ENCODE data around the gene CHI3L1.

DNA sequence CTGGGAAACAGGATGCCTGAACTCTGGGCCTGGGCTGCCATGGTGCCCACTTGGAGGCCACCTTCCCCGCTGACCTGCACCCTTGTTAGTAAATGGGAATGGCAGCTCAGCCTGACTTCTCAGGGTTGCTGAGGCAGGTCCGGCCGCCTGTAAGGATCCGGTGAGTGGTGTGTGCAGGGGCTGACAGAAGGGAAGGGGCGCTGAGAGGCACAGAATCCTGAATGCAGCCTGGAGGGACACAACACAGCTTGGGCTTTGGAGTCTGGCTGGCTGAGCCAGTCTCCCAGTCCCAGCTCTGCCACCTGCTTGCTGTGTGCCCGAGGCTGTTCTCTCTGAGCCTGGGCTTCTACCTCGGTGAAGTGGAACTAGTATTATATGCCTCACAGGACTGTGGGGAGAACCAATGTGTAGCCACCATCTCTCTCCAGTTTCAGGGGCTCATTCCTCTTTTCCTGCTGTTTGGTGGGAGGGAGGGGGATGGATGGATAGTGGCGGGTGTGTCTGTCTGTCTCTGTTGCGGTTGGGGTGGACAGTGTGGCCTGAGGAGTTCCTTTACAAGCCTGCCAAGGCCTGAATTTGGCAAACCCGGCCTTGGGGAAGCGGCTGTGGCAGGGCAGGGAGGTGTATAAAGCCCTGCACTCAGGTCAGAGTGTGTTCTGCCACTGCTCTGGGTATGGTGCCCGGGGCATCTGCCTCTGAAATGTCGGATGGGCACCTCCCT lies 41.0 kb downstream of the CHI3L1 start:
- no peak for TF ChIP-seq ZBTB7A (IDR thresholded peaks at IDR 0.05; ENCODE audit: low read depth)
- TF ChIP-seq MAX (IDR thresholded peaks at IDR 0.05) = no peak
- TF ChIP-seq EP300 (IDR thresholded peaks at IDR 0.05; ENCODE audit: borderline replicate concordance) = no peak
- no peak for TF ChIP-seq USF1 (IDR thresholded peaks at IDR 0.05)
- TF ChIP-seq, protein P1, sequence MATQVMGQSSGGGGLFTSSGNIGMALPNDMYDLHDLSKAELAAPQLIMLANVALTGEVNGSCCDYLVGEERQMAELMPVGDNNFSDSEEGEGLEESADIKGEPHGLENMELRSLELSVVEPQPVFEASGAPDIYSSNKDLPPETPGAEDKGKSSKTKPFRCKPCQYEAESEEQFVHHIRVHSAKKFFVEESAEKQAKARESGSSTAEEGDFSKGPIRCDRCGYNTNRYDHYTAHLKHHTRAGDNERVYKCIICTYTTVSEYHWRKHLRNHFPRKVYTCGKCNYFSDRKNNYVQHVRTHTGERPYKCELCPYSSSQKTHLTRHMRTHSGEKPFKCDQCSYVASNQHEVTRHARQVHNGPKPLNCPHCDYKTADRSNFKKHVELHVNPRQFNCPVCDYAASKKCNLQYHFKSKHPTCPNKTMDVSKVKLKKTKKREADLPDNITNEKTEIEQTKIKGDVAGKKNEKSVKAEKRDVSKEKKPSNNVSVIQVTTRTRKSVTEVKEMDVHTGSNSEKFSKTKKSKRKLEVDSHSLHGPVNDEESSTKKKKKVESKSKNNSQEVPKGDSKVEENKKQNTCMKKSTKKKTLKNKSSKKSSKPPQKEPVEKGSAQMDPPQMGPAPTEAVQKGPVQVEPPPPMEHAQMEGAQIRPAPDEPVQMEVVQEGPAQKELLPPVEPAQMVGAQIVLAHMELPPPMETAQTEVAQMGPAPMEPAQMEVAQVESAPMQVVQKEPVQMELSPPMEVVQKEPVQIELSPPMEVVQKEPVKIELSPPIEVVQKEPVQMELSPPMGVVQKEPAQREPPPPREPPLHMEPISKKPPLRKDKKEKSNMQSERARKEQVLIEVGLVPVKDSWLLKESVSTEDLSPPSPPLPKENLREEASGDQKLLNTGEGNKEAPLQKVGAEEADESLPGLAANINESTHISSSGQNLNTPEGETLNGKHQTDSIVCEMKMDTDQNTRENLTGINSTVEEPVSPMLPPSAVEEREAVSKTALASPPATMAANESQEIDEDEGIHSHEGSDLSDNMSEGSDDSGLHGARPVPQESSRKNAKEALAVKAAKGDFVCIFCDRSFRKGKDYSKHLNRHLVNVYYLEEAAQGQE (IDR thresholded peaks at IDR 0.05; ENCODE audit: low read depth) = no peak
- TF ChIP-seq TCF12 (IDR thresholded peaks at IDR 0.05; ENCODE audit: low read depth) = no peak
- TF ChIP-seq CEBPB (IDR thresholded peaks at IDR 0.05) = no peak
